GM12864 (cell line): Measurements from ENCODE around the gene CCT6A.
"Not testable (repeated sequence)": the region's sequence is repeated elsewhere in the genome, so short reads cannot be mapped to it uniquely, and the experiment has no call there.

ENCODE experiments used
- DNase-seq: peaks from one replicate; pipeline ENCODE4 v3.0.0-alpha.2; 2011; ENCODE audit warnings: low read depth
- H3K4me3 ChIP-seq: 2 replicates; pipeline ENCODE4 v1.5.1; 2011; ENCODE audit warnings: mild to moderate bottlenecking, low read depth, low read length, control low read depth
- CTCF ChIP-seq: IDR thresholded peaks from 2 replicates; pipeline ENCODE4 v1.5.1; 2011; ENCODE audit warnings: low read depth, mild to moderate bottlenecking, moderate library complexity, low read length, control low read depth, inconsistent platforms; ENCODE audit errors: missing control alignments

Gene CCT6A

GRCh38 chr7:56023500-56023899, 28.1 kb upstream of the CCT6A start:
- DNase-seq, result no peak
- no peak for TF ChIP-seq CTCF
- no peak overlapping the region for H3K4me3 ChIP-seq

GRCh38 chr7:56026538-56026937, 25.0 kb upstream of the CCT6A start:
- no peak for TF ChIP-seq CTCF
- no peak overlapping the region for H3K4me3 ChIP-seq
- DNase-seq, result no peak

- H3K4me3 ChIP-seq, result no peak overlapping the region
- no peak for TF ChIP-seq CTCF
- no peak for DNase-seq
These were observed 22.5 kb upstream of the CCT6A start for GRCh38 chr7:56028942-56029630.

- DNase-seq, result no peak
- no peak overlapping the region for H3K4me3 ChIP-seq
- TF ChIP-seq CTCF, result no peak
These were observed 21.2 kb upstream of the CCT6A start for GRCh38 chr7:56030340-56030739.

- H3K4me3 ChIP-seq, DNase-seq: not testable (repeated sequence)
These were observed 20.0 kb upstream of the CCT6A start for GRCh38 chr7:56031556-56031955.

GRCh38 chr7:56032578-56032977, 19.0 kb upstream of the CCT6A start:
- not testable (repeated sequence) for DNase-seq, H3K4me3 ChIP-seq

GRCh38 chr7:56033671-56034432, 17.7 kb upstream of the CCT6A start:
- TF ChIP-seq CTCF, result peak; percentile 34
- H3K4me3 ChIP-seq, result peak overlapping the region; percentile 87
- DNase-seq, result peak; percentile 55

- TF ChIP-seq CTCF, result no peak
- no peak overlapping the region for H3K4me3 ChIP-seq
- no peak for DNase-seq
These were observed 10.8 kb upstream of the CCT6A start for GRCh38 chr7:56040730-56041129.

- not testable (repeated sequence) for H3K4me3 ChIP-seq, DNase-seq
These were observed 5.8 kb upstream of the CCT6A start for GRCh38 chr7:56045758-56046157.
